COLO668 (cell line): ENCODE data around the gene UNC13A.

Experiments
- DNase-seq: peaks from one replicate; lab custom pipeline; 2025; ENCODE audit not compliant: unreplicated experiment; lab: John Stamatoyannopoulos, UW

Gene UNC13A

DNA sequence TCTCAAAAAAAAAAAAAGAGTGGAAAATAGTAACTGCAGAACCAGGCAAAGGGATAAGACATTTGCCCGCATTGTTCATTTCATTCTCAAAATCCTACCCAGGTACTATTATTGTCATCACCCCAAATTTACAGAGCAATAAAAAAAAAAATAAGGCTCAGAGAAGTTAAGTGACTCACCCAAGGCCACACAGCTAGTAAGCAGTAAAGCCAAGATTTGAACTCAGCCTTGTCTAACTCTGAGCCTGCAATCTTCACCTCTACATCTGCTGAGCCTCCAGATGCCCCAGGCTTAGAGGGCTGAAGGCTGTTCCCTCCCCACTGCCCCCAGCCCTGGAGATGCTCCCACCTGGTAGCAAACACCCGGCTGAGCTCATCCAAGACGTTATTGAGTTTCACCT, 61.0 kb downstream of the UNC13A start:
- no peak for DNase-seq

DNA sequence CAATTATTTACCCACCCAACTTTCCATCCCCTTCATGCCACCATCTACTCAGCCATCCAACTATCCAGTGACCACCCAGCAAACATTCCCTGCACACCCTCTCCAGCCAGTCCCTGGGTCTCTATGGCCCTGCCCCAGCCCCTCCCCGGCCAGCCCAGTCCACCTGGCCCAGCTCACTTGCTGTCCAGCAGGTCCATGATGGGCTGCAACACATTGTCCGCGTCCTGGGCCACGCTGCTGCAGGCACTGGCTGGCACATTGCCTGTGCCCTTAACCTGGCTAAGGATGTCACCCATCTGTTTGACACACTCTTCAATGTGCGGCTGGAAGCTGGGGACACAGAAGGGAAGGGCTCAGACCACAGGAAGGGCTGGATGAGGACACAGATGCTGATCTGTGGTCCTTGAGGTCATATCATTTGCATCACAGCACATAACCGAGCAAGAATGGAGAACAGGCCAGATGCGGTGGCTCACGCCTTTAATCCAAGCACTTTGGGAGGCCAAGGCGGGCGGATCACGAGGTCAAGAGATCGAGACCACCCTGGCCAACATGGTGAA, 61.6 kb downstream of the UNC13A start:
- DNase-seq = no peak

DNA sequence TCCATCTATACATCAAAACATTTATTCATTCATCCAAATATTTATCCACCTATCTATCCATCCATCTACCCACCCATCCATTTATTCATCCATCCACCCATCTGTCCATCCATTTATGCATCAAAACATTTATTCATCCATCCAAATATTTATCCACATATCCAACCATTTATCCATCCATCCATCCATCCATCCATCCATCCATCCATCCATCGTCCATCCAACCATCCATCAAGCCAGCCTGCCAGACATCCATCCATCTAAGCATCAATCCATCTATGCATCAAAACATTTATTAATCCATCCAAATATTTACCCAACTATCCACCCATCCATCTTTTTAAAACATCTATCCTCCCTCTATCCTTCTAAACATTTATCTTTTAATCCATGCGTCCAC, 62.2 kb downstream of the UNC13A start:
- DNase-seq = no peak

DNA sequence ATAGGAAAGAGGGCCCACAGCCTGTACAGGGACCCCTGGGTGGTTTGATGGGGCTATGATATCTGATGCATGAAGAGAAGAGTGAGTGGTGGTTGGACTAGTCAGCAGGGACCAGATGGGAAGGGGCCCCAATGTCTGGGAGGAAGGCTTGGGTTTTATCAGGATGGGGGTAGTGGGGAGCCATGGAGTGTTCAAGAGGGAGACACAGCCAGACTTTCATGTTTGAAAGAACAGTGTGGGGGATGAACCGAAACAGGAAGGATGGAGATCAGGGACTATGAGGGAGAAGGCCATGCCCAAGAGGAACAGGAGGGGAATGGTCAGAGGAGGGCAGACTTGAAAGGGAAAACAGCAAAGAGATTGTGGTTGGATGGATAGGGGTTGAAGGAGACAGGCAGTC, 63.1 kb downstream of the UNC13A start:
- no peak for DNase-seq

DNA sequence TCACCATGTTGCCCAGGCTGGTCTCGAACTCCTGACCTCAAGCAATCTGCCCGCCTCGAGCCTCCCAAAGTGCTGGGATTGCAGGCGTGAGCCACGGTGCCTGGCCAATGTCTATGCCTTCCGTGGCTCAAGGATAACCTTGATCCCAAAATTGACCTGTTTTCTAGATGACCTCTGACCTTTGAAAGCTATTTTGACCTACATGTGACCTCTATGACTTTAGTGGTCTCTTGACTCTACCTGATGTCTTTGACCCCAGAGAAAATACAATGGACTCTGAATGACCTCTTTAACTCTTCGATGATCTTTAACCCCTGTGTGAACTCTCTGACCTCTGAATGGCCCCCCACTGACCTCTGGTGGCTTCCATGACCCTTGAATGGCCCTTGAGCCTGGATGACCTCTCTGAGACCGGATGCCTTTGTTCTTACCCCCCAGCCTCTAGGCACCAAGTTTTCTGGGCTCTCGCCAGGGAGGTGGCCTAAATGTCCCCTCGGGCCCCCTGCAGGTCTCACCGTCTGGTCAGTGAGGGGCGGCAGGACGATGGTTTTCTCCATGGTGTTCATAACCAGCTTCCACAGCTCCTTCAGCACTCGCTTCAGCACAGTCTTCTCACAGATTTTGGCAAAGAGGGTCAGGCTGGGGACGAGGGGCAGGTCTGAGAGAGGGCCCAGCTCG, 63.7 kb downstream of the UNC13A start:
- no peak for DNase-seq

DNA sequence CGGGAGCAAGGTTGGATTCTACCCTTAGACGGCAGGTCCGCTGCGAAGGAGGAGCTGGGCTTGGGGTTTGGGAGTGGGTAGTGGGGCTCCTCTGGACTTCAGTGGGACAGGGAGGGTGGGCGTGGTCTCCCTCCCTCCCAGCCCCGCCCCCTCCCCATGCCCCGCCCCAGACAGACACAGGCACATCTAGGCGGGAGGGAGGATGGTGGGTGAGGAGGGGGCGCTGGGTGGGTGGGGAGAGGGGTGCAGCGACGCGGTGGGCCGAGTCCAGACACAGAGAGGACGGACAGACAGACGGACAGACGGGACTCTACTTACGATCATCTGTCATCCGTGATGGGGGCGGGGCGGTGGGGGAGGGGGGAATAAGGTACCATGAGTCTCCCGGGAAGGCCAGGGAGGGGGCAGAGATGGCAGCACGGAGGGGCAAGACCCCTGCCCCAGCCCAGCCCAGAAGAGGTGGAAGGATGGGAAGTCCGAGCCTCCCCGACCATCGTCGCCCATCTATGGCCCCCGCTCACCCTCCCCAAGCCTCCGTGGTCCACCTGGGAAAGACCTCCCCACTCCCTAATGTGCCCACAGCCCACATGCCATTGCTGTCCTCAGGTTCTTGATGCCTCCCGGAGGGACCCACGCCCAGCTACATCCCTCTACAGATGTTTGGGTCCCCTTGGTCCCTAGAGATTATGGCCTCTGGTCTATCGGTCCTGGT, 64.8 kb downstream of the UNC13A start:
- no peak for DNase-seq

DNA sequence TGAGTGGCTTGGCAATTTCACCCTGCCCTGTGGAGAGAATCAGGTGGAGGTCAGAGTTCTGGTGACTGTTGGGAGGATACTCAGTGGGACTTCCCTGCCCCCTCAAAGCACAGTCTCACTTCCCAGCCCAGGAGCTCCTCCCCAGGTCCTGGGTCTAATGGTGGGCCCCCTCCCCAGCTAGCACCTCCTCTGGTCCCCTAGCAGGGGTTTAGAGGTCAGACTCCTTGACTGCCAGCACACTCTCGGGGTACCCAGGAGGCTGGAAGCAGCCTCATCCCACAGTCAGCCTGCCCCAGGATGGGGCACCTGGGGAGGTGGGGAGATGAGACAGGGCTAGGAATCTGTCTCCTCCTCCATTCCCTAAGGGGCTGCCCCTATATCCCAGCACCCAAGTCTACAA, 67.5 kb downstream of the UNC13A start:
- DNase-seq = no peak

DNA sequence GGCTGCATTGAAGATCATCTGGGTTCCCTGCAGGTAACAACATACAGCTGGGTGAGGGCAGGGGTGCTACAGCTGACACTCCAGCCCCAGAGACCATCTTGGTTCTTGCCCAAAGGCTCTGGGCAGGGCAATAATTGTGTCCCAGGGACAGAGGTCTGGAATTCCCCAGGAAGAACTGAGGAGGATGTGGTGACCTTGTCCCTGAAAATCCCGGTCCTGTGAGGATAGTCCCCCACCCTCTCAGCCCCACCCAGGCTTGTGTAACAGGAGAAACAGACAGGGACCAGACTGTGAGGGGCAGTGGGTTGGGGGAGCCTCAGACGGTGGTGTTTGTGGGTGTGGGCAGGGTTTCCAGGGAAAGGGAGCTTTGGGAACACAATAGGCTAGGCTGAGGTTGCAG, 69.2 kb downstream of the UNC13A start:
- no peak for DNase-seq

DNA sequence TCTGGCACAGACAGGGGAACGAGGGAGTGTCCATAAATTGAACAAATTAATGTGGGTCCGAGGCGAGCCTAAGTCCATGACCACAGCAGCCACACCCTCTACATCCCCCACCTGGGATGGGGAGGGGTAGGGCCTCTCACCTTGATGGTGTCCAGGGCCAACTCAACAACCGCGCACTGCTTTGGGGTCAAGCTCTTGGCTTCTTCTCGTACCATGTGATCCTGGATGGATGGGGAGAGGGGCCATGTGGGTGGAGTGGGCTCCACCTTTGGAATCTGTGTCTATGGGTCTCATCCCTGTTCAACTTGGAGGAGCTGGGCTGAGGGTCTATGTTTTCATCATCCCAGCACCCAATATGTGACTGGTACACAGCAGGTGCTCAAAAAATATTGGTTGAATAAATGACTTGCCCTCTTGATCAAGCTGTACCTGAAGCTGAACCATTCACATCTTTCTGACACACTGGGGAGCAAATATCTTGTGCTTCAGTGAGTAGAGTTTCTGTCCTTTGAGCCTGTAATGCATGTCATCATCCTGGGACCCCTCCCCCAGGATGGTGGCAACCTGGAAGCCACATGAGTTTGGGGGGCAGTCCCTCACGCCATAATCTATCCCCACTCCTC, 69.8 kb downstream of the UNC13A start:
- no peak for DNase-seq

DNA sequence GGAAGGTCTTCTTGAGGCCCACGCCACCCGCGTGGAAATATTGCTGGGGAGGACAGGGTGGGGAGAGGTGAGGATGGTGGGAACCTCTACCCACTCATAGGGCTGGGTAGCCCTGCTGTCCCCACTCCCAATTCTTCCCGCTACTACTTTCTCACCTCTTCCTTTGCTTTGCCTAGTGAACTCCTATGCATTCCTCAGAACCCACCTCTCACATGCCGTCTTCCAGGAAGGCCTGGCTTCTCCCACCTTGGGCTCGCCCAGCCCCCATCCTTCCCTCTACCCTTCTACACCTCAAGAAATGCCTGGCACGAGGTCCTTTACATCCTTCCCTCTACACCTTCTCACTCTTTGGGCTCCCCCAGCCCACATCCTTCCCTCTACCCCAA, 70.4 kb downstream of the UNC13A start:
- DNase-seq = no peak

DNA sequence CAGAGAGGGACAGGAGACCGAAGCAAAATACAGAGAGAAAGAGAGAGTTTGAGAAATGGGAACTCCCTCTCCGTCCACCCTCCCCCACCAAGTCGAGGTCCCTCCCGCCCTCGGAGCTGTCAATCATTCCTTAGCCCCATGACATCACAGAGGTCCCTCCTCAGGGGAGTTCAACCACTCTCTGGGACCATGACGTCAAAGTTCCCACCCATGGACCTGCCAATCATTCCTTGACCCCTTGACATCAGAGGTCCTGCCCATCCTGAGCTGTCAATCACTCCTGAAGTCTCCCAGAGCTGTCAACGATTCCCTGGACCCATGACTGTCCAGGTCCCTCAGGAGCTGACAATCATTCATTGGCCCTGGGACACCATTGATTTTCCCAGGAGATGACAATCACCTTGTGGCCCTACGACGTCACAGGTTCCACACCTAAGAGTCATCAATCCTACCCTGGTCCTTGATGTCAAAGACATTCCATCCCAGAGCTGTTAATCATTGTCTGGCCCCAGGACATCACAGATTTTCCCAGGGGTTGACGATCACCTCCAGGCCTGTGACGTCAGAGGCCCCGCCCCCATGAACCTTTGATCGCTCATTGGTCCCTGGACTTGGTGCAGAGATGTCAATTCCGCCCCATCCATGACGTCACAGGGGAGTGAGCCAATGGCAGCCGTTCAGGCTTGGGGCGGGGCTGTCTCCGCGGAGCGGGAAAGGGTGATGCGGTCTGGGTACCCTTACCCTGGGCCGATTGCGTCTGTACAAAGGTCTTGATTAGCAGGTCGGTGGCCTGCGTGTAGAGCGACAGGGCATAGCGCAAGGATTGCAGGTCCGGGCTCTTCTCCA, 71.0 kb downstream of the UNC13A start:
- DNase-seq = peak; percentile 2

DNA sequence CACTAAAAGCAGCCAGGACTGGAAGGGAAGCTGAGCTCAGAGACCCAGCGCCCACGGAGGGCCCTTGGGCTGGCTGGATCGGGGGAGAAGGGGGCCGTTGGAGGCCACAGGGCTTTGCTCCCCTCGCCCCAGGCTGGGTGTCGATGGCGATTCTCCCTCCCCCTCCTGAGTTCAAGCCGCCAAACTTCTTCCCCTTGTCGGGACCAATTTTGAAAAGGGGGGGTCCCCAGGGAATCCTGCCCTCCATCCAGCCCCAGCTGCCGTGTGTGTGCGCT, 71.5 kb downstream of the UNC13A start:
- no peak for DNase-seq

DNA sequence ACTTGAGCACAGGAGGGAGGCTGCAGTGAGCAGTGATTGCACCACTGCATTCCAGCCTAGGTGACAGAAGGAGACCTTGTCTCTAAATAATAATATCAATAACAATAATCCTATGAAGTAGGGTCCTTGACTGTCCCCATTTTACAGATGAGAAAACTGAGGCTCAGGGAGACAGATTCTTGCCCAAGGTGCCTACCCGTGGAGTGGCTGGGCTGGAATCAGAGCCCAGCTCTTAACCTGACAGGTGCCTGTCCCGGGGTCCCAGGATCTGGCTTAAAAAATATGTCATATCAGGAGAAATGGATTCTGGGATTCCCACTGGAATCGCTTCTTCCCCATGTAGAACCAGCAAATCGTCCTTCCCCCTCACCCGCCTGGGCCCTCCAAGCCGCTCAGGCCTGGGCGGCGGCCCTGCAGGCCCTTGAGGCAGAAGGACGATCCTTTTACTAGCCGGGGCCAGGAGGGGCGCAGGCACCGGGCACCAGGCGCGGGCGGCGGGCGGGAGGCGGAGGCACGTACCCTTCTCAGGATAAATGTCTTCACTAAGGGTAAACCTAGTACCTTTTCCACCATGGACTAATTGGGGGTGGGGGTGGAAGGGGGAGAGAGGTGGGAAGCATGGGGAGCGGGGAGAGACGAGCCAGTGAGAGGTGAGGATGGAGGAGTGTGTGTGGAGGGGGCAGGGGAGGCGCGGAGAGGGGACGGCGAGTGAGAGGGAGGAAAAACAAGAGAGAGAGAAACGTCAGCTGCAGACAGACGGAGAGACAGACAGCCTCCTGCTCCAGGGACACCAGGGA, 72.1 kb downstream of the UNC13A start:
- DNase-seq = no peak

DNA sequence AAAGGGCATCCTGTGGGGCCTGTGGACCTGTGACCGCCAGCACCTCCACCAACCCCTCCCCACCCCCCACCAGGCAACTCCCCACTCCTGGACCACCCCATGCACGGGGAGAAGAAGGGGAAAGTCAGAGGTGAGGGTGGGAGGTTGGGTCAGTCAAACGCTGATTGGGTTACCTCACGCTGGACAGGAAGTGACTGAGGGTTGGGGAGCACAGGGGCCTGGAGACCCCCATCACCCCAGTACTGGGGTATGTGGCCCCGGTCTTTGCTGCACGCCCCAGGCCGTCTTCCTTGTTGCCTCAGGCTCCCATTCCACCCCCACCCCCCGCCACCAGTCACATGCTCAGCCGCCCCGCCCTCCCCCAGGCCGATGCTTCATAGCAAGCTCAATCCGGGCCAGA, 73.7 kb downstream of the UNC13A start:
- DNase-seq = no peak

DNA sequence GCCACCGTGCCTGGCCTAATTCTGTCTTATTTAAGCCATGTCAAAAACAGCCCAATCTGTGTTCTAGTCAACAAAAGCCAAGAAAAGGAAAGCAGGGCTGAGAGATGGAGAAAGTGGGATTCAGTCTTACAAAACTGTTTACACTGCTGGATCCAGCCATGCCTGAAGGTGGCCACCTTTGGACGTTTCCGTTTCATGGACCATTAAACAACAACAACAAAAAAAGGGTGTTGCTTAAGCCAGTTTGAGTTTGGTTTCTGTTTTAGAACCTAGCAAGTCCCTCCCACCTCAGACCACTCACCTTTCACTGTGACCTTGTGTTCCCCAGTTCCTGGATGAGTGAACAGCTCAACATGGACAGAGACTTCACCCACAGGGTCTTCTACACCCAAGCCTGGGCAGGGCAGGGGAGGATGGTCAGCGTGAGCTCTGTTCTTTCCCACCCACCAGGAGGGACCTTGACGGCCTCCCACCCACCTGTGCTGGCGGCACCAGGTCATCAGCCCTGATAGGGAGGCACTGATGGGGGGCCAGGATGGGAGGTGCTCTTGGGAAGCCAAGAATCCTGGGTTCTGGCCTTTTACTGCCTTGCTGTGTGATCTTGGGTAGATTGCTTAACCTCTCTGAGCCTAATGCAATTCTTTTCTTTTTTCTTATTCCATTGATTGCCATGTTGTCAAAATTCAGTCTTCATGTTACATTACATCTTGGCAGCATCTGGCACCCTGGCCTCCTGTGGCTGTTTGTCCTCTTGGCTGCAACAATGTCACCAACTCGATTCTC, 76.5 kb downstream of the UNC13A start:
- no peak for DNase-seq

DNA sequence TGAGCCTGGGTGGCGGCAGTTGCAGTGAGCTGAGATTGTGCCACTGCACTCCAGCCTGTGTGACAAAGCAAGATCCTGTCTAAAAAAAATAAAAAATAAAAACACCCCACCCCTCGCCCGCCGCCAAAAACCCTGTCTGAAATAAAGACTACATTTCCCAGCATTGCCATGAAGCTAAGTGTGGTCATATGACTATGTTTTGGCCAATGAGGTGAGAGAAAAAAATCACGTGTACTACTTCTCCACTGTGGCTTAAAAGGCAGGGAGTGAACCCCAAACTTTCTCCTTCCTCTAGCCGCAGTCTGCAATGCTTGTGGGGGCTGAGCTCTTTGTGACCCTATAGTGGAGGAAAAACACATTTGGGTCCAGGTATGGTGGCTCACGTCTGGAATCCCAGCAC, 77.8 kb downstream of the UNC13A start:
- DNase-seq = no peak

DNA sequence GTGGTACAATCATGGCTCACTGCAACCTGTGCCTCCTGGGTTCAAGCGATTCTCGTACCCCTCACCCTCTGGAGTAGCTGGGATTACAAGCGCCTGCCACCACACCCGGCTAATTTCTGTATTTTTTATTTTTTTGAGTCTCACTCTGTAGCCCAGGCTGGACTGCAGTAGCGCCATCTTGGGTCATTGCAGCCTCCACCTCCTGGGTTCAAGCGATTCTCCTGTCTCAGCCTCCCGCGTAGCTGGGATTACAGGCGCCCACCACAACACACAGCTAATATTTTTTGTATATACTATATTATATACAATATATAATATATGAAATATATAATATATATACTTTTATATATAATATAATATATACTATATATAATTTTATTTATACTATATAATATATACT, 80.2 kb downstream of the UNC13A start:
- DNase-seq = no peak

DNA sequence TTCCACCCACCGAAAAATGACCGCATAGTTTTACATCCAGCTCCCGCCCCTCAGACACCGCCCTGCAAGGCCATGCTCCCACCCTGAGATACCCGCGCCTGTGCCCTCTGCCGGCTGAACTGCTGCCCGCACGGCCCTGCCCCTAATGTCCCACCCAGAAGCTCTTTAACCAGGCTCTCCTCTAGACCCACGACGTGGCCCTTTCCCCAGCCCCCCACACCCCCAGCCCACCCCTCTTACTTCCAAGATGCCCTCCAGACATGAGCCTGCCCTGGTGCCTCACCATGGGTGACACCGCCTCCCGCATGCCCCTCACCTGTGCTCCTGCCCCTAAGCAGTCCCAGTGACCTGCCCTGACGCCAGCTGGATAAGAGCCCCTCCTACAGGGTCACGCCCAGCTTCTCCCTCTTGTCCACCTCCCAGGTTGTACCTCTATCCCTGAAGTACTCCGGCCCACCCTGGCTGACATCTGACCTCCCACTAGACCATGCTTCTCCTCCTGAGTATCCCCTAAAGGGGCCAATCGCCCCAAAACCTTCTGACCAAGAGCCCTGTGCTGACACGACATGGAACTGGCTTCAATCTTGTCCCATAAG, 81.5 kb downstream of the UNC13A start:
- DNase-seq = no peak

DNA sequence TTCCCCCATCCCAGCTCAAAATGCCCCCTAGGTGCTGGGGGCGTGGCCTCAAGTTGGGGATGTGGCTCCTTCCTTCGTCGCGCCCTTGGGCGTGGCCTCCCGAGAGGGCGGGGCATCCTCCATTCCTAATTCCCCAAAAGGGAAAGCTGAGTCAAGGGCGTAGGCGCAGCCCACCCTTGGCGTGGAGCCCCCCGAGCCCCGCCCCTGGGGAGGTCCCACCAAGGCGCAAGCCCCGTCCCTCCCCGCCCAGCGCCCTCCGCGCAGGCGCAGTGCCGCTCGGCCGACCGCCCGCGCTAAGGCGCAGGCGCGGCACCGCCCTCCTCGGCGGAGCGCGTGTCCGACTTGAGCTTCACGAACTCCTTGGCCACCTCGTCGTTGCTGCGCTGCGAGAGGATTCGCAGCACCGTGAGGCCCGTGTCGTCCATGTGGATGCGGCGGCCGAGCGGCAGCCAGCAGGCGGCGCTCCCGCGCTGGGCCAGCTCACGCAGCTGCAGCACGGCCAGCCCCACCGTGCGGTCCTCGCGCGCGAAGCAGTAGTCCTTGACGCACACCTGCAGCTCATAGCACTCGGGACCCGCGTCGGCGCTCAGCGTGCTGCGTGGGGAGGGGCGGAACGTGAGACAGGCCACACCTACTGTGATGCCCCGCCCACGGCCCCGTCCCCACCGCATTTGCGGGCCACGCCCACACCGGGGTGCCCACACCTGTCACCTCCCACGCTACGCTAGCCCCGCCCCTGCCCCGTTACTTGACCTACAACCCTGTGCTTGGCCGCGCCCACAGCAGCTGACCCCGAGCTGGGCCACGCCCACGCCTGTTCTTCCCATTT, 82.2 kb downstream of the UNC13A start:
- peak; percentile 95 for DNase-seq
